HT1080 (cell line): ENCODE data around the gene LCA5L. TPM values are rescaled to one million over a fixed set of nuclear protein-coding genes. Genes with fewer than 3 reads are reported as not detected.
A peak's percentile ranks its signal among the peaks of the same experiment; 100 is the strongest.

Experiments
- DNase-seq: peaks from one replicate; pipeline ENCODE4 v3.0.0-alpha.2; 2015; ENCODE audit warnings: low read depth
- polyA plus RNA-seq, 2 experiments: library from polyadenylated mRNA; depleted of rRNA; stranded (reverse); fragments of >200 nt; gene quantifications; 2 replicates each; pipeline ENCODE4 v1.2.3, GENCODE V29; 2015
- total RNA-seq: library from RNA; depleted of rRNA; stranded (reverse); fragments of >200 nt; shearing (Covaris generic); gene quantifications from 2 replicates; pipeline ENCODE4 v1.2.3, GENCODE V29; 2014; rRNA removed

The LCA5L gene
- total RNA-seq: 0.03 and 0.20 TPM in 2 replicates
- polyA plus RNA-seq (2015; cell fraction: cytosol; rRNA removed): 0.38 and 0.79 TPM in 2 replicates
- polyA plus RNA-seq (2015; cell fraction: nucleus; rRNA removed): 0.14 and 0.90 TPM in 2 replicates

- DNase-seq: peak; percentile 87
These were observed at the start of gene LCA5L for GRCh38 chr21:39445321-39446269. Gene LCA5L, minus strand, starts transcription at chr21:39445778. Its CDS starts 17,285 bp downstream, at chr21:39428493.

DNA sequence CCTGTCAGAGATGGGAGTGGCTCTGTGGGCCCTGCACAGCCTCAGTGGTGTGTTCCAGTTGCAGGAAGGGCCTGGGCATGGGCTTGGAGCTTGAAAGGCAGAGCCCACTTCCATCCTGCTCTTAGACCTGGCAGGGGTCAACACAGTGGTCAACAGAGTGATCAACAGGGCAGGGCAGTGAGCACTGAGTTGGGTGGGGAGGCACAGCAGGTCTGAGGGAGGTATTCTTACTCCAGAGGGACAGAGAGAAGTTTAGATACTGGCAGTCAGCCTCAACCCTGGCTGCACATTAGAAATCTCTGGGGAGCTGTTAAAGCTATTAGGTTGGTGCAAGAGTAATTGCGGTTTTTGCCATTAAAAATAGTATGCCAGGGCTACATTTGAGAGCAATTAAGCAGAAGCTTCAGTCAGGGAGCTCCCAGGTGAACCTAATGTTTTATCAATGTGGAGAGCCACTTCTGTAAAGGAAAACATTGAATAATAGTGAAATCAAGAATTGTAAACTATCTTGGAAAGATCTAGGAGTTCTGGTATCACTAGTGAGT is 43.9 kb upstream of the LCA5L start:
- no peak for DNase-seq

GRCh38 chr21:39484711-39485276 is 39.2 kb upstream of the LCA5L start:
- no peak for DNase-seq

- no peak for DNase-seq
These were observed 38.3 kb upstream of the LCA5L start for GRCh38 chr21:39483917-39484316.

DNA sequence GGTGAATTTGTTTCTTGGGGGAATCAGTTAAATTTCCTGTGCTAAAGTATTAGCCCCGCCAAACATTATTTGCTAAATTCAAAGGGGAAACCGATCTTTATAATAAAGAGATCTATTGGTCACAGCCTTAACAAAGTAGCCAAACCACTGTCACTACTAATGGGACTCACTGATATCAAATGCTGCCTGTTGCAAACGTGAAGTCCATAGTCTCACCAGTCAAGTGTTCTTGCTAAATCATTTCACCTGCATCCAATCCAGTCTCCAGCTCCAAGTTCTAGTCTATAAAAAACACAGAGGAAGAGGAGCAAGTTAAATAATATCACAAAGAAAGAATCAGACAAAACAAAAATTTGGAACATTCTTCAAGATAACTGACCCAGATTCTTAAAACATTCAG is 36.3 kb upstream of the LCA5L start:
- no peak for DNase-seq

DNA sequence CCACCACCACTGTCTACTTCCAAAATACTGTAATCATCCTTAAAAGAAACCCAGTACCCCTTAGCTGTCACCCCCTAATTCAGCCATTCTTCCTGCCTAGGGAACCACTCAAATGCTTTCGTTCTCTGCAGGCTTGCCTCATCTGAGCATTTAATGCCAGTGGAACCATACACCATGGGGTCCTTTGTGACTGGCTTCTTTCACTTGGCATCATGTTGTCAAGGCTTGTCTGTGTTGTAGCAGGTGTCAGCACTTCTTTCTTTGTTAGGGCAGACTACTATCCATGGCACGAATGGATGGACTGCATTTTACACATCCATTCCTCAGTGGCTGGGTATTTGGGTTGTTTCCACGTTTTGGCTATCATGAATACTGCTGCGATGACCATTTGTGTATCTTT is 34.7 kb upstream of the LCA5L start:
- DNase-seq: no peak

DNA sequence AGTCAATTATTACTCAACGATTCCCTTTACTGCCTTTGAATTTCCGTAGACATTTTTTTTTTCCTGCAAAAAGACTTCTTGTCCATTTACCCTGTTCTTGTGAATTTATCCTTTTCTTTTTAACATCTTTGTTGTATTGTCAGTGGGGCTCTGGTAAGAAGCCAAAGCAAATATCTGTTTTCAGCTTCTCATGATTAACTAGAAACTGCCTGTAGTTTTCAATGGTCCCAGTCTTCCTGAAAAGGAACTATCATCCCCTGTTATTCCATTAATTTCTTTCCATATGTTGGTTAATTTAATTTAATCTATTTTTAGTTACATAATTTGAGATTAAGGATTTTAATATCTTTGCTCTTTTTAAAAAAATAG is 34.2 kb upstream of the LCA5L start:
- DNase-seq: no peak

DNA sequence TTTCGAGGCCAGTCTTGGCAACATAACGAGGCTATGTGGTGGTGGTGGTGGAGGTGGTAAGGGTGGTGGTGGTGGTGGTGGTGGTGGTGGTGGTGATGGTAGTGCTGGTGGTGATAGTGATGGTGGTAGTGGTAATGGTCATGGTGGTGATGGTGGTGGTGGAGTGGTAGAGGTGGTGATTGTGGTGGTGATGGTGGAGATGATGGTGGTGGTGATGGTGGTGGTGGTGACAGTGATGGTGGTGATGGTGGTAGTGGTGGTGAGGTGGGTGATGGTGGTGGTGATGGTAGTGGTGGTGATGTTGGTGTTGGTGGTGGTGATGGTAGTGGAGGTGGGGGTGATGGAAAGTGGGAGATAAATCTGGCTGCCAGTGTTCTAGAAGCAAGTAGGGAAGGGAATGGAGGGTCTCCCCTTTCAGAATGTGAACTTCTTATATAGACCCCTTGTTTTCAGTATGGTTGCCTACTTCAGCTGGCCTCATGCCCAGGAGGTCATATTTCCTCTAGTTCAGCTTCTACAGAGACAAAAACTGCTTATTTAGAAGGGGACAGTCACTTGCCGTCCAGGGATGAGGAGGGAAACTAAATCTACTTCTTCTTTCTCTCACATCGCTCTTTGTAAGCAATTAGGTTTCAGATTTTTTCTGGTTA is 33.7 kb upstream of the LCA5L start:
- DNase-seq: no peak

DNA sequence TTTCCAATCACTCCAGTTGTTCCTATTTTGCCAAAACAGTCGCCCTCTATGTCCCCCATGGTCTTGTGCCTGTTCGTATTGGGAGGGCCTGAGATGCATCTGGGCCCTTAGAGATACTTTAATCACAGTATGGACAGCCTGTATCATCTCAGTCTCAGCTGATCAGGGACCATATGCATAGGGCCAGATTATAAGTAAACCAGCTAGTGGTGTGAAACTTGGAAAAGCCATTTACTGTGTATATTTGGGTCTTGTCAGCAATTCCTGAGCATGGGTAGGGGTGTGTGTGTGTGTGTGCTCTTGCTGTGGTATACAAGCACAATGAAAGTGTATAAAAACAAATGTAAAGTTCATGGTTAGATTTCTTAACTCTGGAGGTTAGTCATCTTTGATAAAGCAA is 29.0 kb upstream of the LCA5L start:
- DNase-seq: no peak

DNA sequence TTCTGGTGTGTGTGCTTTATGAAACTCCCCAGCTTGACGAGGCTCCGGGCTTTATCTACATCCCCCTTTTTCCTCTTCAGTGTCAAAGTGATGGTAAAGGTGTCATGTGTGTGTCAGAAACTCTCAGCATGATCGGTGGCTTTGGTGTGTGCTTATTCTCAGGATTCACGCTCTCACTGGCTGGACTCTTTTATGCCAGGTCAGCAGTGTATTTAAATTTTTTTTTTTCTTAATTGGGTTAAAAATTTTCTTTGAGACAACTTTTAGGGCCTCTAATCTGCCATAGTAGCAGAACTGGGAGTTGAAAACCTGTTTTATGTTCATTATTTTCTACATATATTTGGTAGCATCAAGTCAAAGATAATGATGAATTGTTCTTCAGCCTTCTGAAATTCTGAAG is 27.2 kb upstream of the LCA5L start:
- DNase-seq: no peak

- no peak for DNase-seq
These were observed 26.0 kb upstream of the LCA5L start for GRCh38 chr21:39471598-39471997.

- no peak for DNase-seq
These were observed 23.0 kb upstream of the LCA5L start for GRCh38 chr21:39468559-39468958.

DNA sequence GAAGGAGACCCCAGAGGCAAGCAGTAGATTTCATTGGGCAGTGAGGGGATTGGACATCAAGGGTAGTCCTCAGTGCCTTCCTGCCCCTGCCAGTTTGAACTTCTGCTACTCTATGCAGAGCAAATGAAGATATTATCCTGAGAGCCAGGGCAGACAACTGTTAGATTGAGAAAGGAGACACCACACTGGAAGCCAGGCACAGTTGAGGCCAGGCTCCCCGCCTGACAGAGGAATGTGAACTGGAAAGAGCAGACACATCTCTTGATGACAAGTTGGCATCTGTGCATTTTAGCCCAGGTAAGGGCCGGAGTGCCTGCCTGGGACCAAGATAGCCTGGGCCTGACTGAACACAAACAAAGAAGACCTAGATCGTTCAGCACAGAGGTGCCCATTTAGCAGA is 22.2 kb upstream of the LCA5L start:
- no peak for DNase-seq

DNA sequence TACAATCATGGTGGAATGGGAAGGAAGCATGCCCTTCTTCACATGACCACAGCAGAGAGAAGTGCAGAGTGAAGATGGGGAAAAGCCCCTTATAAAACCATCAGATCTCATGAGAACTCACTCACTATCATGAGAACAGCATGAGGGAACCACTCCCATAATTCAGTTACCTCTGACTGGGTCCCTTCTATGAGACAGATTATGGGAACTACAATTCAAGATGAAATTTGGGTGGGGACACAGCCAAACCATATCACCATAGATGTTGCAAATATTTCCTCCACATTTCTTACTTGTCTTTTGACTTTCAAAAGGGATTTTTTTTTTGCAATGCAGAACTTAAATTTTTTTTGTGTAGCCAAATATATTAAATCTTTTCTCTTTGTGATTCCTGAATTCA is 21.0 kb upstream of the LCA5L start:
- DNase-seq: no peak

DNA sequence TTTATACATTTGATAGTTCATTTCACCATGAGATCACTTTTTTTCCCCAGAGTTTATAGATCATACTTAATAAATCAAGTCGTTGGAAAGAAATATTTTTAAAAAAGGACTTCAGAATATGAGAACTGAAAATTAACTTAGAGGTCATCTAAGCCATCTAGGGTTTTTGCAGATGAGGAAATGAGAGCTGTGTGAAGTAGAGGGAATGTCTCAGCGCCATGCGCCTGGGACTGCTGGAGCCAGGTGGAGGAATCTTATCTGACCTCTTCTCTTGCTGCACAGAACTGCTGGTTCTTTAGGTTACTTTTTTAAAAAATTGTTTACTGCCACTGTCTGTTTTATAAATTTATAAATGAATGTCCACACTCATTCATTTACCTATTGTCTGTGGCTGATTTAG is 17.7 kb upstream of the LCA5L start:
- DNase-seq: no peak

DNA sequence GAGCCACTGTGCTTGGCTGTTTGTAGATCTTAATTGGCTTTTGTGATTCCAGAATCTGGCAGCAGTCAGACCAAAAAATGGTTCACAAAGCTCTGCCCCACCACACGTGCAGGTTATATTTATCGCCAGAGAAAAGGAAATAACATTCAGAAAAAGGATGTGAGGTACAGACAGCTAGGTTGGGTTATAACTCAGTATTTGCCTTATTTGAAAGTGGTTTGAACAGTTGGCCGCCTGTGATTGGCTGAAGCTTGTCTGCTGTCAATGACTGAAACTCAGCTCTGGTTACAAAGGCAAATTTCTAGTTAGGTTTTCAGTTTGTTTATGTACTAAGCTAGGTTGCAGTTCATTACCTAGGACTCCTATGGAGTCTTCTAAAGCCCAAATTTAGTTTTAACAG is 15.8 kb upstream of the LCA5L start:
- peak; percentile 16 for DNase-seq

DNA sequence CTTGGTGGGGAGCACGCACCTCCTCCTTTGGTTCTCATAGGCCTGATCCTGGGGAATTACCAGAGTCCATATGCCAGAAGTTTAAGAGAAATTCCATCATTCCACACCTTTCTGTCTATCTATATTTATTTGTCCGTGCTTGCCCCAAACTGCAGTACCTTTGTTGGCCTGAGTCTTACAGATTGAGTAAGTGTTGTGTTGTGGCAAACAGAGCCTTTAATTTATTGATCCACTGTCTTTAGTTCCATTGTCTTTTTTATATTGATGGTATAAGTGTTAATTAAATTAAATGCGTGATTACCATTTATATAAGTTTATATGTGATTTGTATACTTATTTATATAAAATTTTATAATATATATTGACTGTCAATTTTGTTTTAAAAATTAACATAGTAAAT is 11.1 kb upstream of the LCA5L start:
- DNase-seq: no peak

DNA sequence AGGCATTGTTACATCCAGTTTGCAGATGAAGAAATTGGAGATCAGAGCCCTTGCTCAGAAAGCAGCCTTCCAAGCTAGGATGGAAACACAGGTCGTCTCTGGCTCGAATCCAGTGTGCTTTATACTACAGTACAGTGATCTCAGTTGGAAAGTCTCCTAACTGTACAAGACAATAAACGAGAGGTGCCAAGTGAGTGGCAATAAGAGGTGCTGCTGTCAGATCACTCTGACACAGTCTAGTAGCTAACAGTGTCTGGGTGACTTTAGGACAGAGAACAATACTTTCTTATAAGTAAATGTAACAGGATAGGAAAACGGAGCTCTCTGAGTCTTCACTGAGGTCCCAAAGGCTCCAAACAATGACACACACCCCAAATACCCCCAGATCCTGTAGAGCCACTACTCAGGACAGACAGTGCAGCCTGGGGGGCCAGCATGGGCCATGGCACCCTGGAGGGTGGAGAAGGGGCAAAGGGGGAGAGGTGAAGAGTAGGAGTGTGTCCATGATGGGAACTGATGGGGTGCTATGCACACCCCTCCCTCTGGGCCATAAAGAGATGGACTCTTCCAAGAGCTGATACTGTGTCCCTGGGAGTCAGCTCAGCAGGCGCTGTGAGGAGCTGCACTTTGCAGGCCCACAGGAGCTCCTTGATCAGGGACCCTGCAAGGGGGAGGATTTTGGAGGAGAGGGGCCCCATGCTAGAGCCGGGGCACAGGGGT is 9.5 kb upstream of the LCA5L start:
- no peak for DNase-seq

GRCh38 chr21:39453571-39454179 is 8.1 kb upstream of the LCA5L start:
- DNase-seq: no peak

DNA sequence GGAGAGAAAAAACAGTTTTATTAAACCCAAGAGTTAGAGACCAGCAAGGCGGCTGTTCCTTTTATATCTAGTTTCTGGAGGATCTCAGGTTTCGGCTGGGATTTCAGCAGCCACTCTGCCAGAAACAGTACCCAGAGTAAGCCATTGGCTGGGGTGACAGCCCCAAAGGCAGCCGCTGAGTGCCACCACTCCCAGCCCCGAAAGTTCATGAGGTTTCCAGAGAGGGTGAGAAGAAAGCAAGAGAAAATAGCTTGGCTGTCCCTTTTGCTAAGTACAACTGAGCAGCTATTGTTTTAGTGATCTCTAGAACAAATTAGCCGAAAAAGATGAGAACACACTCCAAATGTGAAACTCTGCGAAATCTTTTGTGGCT is 7.4 kb upstream of the LCA5L start:
- DNase-seq: no peak
